ENCODE measurements around the gene LDB3.

The LDB3 gene

DNA sequence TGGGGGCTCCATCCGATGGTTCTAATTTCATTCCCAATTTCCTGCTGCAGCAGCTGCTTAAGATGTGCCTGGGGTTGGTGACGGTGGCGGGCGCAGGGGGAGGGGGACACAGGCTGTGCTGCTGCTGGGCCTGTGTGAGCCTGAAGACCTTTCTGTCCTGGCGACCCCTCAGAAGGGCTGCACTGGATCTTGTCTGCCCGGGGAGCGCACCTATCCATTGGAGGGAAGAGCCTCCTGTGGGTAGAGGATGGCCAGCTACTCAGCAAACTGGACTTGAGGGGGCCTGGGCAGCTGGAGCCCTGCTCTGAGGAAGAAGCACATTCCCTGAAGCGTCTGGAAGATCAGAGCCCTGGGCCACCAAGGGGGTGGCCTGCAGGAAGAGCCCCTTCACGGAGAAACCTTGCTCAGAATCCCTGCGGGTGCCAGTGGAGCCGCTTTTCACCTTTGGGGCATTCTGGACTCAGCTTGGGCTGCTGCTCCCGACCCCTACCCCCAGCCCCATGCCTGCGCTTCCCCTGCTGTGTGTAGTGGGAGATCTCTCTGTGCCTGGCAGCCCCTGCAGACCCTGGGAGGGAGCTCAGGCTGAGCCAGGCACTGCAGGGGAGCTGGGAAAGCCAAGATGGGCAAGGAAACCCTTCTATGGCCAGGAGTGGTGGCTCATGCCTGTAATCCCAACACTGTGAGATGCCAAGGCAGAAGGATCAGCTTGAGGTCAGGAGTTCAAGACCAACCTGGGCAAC, 17.8 kb downstream of the LDB3 start:
- Mint-ChIP-seq H3K27ac (no peak overlapping the region), H3K36me3 (no peaks in the 10 kb centered on the region), H3K9me3 (no peaks in the 10 kb centered on the region), H3K4me1 (peaks cover 7% of the 10 kb centered on the region), H3K27me3 (no peaks in the 10 kb centered on the region), H3K4me3 (no peak overlapping the region)

DNA sequence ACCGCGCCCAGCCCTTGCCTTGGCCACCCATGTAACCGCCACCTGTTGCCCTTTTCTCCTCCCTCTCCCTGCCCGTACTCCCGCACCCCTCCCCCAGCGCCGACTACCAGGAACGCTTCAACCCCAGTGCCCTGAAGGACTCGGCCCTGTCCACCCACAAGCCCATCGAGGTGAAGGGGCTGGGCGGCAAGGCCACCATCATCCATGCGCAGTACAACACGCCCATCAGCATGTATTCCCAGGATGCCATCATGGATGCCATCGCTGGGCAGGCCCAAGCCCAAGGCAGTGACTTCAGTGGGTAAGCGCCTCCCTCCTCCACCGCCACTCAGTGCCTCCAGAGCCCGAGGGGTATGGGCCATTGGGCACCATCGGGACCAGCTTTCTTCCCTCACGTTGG, 18.7 kb downstream of the LDB3 start:
- H3K9me3 Mint-ChIP-seq, result no peaks in the 10 kb centered on the region
- no peaks in the 10 kb centered on the region for H3K36me3 Mint-ChIP-seq
- H3K27ac Mint-ChIP-seq, result no peak overlapping the region
- H3K27me3 Mint-ChIP-seq, result no peaks in the 10 kb centered on the region
- no peak overlapping the region for H3K4me3 Mint-ChIP-seq
- peaks cover 7% of the 10 kb centered on the region for H3K4me1 Mint-ChIP-seq

DNA sequence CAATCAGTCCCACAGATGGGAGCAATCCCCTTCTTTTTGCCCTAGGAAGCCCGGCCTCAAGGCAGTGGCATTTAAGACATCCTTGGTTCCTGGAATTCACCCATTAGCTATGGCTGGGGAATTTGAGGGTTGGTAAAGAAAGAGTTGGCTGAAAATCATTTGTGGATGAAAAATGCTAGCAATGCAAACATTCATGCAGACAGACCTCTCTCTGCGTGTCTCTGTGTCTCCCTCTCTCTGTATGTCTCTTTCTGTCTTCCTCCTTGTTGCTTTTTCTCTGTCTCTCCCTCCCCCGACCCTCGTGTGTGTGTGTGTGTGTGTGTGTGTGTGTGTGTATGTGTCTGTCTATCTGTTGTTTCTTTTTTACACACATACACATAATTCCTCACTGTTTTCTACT, 19.4 kb downstream of the LDB3 start:
- no peak overlapping the region for H3K27ac Mint-ChIP-seq
- no peaks in the 10 kb centered on the region for H3K27me3 Mint-ChIP-seq
- H3K4me1 Mint-ChIP-seq, result peaks cover 7% of the 10 kb centered on the region
- no peak overlapping the region for H3K4me3 Mint-ChIP-seq
- H3K9me3 Mint-ChIP-seq, result no peaks in the 10 kb centered on the region
- no peaks in the 10 kb centered on the region for H3K36me3 Mint-ChIP-seq

DNA sequence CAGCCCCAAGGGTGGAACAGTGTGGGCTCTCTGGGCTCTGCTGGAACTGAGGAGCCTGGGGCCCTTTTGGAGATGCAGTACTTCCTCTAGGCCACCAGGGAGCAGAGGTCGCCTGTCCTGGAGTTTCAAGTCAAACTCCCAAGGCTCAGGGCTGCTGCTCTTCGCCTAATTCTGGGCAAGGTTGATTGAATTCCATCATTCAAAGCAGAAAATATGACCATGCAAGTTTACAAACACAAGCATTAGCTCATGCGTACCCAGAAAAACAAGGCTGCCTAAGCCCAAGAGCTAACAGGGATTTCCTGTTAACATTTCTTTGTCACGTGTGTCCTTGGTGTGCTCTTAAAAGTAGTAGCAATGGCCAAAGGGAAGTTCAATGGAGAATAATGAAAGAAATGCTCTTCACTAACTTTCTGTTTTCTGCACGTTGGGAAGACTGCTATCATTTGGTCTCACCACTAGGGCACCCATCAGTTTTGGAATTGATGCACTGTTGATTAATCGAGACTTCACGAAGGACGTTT, 20.1 kb downstream of the LDB3 start:
- H3K36me3 Mint-ChIP-seq, result no peaks in the 10 kb centered on the region
- H3K4me1 Mint-ChIP-seq, result peaks cover 7% of the 10 kb centered on the region
- no peak overlapping the region for H3K27ac Mint-ChIP-seq
- H3K27me3 Mint-ChIP-seq, result no peaks in the 10 kb centered on the region
- no peaks in the 10 kb centered on the region for H3K9me3 Mint-ChIP-seq
- H3K4me3 Mint-ChIP-seq, result no peak overlapping the region

DNA sequence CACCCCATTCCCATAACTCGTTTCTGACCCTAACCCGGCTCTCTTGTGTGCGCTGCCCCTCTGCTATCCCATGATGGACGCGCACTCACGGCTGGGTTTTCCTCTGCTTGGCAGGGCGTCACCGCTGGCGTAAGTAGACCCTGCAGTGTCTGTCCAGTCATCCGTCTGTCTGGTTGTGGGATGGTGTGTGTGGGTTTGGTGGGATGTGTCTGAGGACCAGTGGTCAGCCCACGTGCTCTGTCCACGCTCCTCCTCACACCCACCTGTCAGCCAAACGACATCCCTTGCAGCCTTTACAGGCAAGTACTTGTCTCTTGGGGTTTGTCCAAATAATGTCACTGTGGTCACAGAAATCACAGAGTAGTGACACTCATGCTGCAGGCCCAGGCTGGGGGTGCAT, 20.8 kb downstream of the LDB3 start:
- no peaks in the 10 kb centered on the region for H3K36me3 Mint-ChIP-seq
- peaks cover 7% of the 10 kb centered on the region for H3K4me1 Mint-ChIP-seq
- H3K27ac Mint-ChIP-seq, result no peak overlapping the region
- H3K27me3 Mint-ChIP-seq, result no peaks in the 10 kb centered on the region
- H3K4me3 Mint-ChIP-seq, result no peak overlapping the region
- H3K9me3 Mint-ChIP-seq, result no peaks in the 10 kb centered on the region

DNA sequence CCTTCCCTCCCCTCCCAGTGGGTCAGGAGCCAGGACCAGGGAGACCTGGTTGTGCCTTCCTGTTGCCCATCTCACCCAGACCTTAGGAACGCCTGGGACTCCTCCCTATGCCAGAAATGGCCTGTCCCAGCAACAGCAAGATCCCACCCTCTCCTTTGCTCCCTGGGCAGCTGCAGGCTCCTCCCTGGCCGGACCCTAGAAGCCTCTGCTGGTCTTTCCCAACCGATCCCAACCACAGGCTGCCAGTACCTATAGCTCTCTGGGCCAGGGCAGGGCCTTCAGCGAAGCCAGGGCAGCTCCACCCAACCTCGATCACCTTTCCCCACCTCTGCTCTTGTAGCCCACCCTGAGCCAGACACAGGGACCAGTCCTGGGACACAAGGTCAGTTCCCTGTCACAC, 21.9 kb downstream of the LDB3 start:
- Mint-ChIP-seq H3K4me1 (peaks cover 7% of the 10 kb centered on the region), H3K27me3 (no peaks in the 10 kb centered on the region), H3K4me3 (no peak overlapping the region), H3K36me3 (no peaks in the 10 kb centered on the region), H3K27ac (peak overlapping the region; percentile 41), H3K9me3 (no peaks in the 10 kb centered on the region)

DNA sequence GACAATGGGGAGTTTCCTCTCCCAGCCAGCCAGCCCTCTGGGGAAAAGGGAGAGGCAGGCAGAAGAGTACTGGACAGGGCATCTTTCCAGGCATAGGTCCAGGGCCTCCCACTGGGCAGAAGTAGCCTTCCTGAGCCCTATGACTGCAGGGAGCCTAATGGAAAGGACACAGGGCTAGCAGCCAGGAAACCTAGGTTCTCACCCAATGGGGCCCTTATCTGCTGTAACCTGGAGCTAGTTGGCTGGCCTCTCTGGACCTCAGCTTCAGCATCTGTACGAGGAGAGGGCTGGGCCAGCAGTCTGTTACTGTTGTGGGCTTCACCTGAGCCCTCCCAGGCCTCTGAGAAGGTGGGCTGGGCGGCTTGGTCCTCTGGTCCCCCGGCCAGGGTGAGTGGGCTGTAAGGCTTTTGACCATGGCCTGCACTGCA, 22.4 kb downstream of the LDB3 start:
- no peaks in the 10 kb centered on the region for H3K36me3 Mint-ChIP-seq
- no peaks in the 10 kb centered on the region for H3K9me3 Mint-ChIP-seq
- no peak overlapping the region for H3K27ac Mint-ChIP-seq
- H3K4me1 Mint-ChIP-seq, result peaks cover 7% of the 10 kb centered on the region
- H3K27me3 Mint-ChIP-seq, result no peaks in the 10 kb centered on the region
- H3K4me3 Mint-ChIP-seq, result no peak overlapping the region

DNA sequence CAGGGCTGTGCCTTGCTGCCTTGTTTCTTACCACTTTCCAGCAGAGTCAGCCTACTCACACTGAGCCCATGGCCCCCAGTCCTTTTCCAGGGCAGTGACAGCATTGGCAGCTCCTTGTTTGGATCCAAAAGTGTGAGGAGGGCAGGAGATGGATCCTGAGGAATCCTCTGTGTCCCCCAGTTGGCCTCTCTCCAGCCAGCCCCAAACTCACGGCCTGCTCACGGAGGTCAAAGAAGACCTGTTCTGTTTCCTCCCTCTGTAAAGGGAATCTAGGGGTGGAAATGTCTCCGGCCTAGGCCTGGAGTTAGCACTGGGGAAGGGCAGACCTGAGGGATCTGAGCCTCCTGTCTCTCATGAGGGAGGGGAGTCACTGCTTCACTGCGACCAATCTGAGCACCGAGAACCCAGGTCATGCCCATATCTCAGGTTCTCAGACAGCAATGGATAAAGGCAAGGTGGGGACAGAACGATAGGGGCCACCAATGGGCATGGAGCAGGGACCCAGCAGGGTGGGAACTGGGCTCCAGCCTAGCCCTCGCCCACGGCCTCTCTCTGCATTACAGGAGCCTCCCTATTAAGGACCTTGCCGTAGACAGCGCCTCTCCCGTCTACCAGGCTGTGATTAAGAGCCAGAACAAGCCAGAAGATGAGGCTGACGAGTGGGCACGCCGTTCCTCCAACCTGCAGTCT, 23.2 kb downstream of the LDB3 start:
- no peaks in the 10 kb centered on the region for H3K9me3 Mint-ChIP-seq
- H3K27me3 Mint-ChIP-seq, result no peaks in the 10 kb centered on the region
- H3K36me3 Mint-ChIP-seq, result no peaks in the 10 kb centered on the region
- H3K4me1 Mint-ChIP-seq, result peaks cover 7% of the 10 kb centered on the region
- no peak overlapping the region for H3K27ac Mint-ChIP-seq
- H3K4me3 Mint-ChIP-seq, result no peak overlapping the region

DNA sequence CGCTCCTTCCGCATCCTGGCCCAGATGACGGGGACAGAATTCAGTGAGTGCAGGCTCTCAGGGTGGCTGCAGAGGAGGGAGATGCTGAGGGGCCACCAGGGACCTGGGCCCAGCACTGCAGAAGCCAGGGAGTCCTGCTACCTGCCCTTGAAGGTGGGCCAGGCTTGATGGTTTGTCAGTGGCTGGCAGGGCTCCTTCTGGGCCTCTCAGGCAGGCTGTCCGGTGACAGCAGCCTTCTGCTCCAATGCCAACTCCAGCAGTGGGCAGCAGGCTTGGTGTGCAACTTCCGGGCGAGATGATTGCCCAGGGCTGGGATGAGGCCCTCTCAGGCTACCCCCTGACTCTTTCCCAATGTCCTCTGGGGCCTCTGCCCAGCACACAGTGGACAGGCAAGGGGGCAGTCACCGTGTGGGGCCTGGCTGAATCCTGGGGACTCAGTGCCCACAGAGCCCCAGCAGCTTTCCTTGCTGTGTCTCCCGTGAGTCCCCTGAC, 23.8 kb downstream of the LDB3 start:
- no peak overlapping the region for H3K27ac Mint-ChIP-seq

DNA sequence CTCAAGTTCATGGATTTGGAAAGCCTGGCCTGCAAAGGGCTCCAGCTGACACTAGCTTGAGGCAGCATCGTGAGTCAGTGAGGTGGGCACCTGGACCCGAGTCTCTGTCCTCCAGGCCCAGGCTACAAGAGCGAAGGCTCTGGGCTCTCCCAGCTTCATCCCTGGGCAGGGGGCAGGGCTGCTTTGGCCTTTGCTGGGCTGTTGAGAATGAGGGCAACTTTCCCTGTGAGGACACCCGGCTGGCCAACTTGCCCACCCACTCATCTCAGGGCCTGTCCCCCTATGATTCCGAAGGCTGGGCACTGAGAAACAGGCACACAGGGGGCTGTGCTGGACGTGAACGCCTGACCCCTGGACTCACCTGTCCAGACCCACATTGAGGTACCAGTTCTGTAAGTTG, 24.4 kb downstream of the LDB3 start:
- Mint-ChIP-seq H3K36me3 (no peaks in the 10 kb centered on the region), H3K27ac (no peak overlapping the region), H3K4me1 (peaks cover 7% of the 10 kb centered on the region), H3K9me3 (no peaks in the 10 kb centered on the region), H3K4me3 (no peak overlapping the region), H3K27me3 (no peaks in the 10 kb centered on the region)

More for the DNA sequence above, 23.8 kb downstream of the LDB3 start:
- Mint-ChIP-seq H3K4me3 (no peak overlapping the region), H3K27me3 (no peaks in the 10 kb centered on the region), H3K4me1 (peaks cover 7% of the 10 kb centered on the region), H3K36me3 (no peaks in the 10 kb centered on the region), H3K9me3 (no peaks in the 10 kb centered on the region)

DNA sequence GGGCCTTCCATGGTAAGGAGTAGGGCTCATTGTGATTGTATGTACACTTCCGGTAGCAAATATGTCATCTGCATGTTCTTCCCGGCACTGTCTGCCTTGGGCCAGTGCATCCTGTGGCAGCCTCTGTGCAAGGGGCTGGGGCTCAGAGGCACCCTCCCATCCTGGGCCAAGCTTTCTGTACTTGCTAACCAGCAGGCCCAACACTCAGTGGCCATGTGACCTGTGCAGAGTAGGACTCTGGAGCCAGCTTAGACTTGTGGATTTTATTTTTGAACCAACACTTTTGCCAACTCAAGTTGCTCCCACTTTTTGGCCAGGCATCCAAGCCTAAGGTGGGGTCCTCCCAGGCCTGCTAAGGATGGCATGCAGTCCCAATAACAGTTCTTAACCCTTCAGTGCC, 25.0 kb downstream of the LDB3 start:
- H3K9me3 Mint-ChIP-seq, result no peaks in the 10 kb centered on the region
- no peaks in the 10 kb centered on the region for H3K27me3 Mint-ChIP-seq
- H3K4me3 Mint-ChIP-seq, result no peak overlapping the region
- H3K27ac Mint-ChIP-seq, result no peak overlapping the region
- no peaks in the 10 kb centered on the region for H3K36me3 Mint-ChIP-seq
- H3K4me1 Mint-ChIP-seq, result peaks cover 6% of the 10 kb centered on the region

DNA sequence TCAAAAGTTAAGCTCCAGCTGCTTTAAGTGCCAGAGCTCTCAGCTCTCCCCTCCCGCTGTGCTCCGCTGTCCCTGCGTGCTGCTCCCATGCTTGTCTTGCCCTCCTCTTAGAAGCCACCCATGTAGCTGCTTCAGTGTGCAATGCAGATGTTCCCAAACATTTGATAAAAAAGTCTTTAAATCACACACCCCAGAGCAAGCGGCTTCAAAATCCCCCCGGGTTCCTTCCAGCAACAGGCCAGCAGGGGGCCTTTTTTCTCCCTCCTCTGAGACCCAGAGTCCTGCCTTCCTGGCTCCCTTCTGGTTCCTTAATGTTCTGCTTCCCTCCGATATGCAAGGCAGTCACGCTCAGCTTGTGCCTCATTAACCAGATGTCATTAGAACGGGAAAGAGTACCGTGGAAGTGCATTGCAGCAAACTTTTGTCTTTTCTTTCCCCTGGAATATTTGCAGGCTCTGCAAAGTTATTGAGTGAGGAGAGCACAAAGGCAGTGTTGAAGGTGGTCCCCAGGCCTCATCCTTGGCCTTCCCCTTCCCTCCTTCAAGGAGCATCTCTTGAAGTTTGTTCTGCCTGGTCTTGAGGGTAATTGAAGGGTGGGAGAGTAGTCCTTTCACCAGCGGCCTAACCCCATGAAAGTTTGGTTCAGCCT, 25.5 kb downstream of the LDB3 start:
- H3K36me3 Mint-ChIP-seq, result no peaks in the 10 kb centered on the region
- H3K4me3 Mint-ChIP-seq, result no peak overlapping the region
- H3K4me1 Mint-ChIP-seq, result peaks cover under 1% of the 10 kb centered on the region
- no peak overlapping the region for H3K27ac Mint-ChIP-seq
- H3K9me3 Mint-ChIP-seq, result no peaks in the 10 kb centered on the region
- no peaks in the 10 kb centered on the region for H3K27me3 Mint-ChIP-seq

DNA sequence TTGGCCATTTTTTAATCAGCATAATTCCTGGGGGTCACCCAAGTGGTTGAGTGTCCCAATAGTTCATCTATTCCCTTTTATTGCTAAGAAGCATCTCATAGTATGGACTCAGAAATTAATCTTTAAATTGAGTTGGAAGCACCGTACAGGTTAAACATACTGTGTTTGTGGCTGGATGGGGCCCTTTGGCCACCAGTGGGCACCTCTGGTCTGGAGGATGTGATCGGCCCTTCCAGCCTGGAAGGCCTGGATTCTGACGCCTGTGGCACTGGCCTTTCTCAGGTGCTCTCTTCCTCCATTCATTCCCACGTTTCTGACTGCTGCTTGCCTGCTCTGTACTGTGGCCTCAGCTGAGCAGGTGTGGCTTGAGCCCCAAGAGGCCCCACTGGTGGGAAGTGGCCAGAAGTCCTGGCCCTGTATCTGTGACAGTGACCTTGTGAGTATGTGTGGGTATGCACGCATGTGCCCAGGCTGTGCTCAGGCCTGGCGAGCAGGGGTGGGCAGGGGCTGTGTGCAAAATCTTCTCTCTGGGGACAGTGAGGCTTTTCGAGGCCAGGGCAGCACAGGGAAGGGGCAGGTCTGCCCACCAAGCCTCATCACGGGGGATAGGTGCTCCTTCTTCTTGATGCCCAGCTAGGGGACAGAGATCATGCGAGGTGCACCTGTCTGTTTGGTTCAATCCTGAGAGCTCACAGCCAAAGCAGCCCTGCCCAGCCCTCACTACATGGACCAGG, 30.1 kb downstream of the LDB3 start:
- H3K4me3 Mint-ChIP-seq, result no peak overlapping the region
- no peaks in the 10 kb centered on the region for H3K4me1 Mint-ChIP-seq
- H3K36me3 Mint-ChIP-seq, result no peaks in the 10 kb centered on the region
- no peaks in the 10 kb centered on the region for H3K27me3 Mint-ChIP-seq
- no peak overlapping the region for H3K27ac Mint-ChIP-seq
- no peaks in the 10 kb centered on the region for H3K9me3 Mint-ChIP-seq

DNA sequence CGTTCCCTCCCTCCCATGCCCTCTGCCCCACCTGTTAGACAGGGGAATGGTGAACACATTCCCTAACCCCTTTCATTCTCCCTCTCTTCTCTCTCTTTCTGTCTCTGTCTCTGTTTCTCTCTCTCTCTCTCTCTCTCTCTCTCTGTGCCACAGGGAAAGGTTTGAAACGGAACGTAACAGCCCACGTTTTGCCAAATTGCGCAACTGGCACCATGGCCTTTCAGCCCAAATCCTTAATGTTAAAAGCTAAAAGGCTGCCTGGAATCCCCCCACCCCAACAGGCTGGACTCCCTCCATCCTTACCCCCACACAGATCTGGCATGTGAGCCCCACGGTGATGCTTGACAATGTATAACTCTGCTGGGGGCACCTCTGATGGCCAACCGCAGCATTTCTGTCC, 30.8 kb downstream of the LDB3 start:
- Mint-ChIP-seq H3K4me1 (no peaks in the 10 kb centered on the region), H3K4me3 (no peak overlapping the region), H3K9me3 (no peaks in the 10 kb centered on the region), H3K27me3 (no peaks in the 10 kb centered on the region), H3K36me3 (no peaks in the 10 kb centered on the region), H3K27ac (no peak overlapping the region)

DNA sequence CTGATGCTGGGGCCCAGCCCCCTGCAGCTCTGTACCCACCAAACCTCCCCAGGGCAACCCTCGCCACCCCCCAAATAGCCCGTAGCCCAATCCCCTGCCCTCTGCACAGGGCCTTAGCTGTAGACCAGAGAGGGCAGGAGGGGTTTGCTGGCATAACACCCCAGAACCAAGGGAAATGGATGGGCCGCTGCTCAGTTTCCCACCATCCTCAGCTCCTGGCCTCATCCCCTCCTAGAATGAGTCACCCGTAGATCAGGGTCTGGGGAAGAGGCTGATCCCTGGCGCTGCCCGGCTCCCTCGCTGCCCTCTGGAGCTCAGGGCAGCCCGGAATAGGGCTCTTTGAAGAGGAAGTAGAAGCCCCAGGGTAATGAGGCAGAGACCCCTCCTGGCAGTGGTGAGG, 31.2 kb downstream of the LDB3 start:
- no peaks in the 10 kb centered on the region for H3K9me3 Mint-ChIP-seq
- H3K27me3 Mint-ChIP-seq, result no peaks in the 10 kb centered on the region
- H3K4me1 Mint-ChIP-seq, result no peaks in the 10 kb centered on the region
- H3K4me3 Mint-ChIP-seq, result no peak overlapping the region
- H3K27ac Mint-ChIP-seq, result no peak overlapping the region
- no peaks in the 10 kb centered on the region for H3K36me3 Mint-ChIP-seq

All from activated naive CD4-positive, alpha-beta T cell treated with anti-CD3 and anti-CD28 coated beads, Interleukin-2, amount 50 U/mL, for 24 hours (primary cell).